Midbrain (tissue), 1 donor: ENCODE data around the gene IER3.

Experiments used
- DNase-seq: peaks from one replicate; lab custom pipeline; 2025; lab: John Stamatoyannopoulos, UW

Gene IER3

GRCh38 chr6:30703821-30704220 is 40.5 kb downstream of the IER3 start:
- DNase-seq: no peak

GRCh38 chr6:30703011-30703410 is 41.3 kb downstream of the IER3 start:
- no peak for DNase-seq

GRCh38 chr6:30700340-30700739 is 44.0 kb downstream of the IER3 start:
- DNase-seq: no peak

- no peak for DNase-seq
These were observed 47.9 kb downstream of the IER3 start for GRCh38 chr6:30696432-30696831.
